Activated CD4-positive, alpha-beta T cell treated with anti-CD3 and anti-CD28 coated beads, Interleukin-2, amount 10 ng/mL, durations not matched to agents 7 days and 5 days (primary cell): ENCODE results near the gene GNAI3. TPM values are rescaled to one million over a fixed set of nuclear protein-coding genes. Genes with fewer than 3 reads are reported as not detected.

Source experiments
- CTCF ChIA-PET: fragments of 350-600 bp; sonication (Branson Sonifier 250); formaldehyde crosslinking; loops from one replicate; lab custom pipeline; 2021; ENCODE audit warnings: antibody characterized with exemption; lab: Charles Lee
- POLR2A ChIA-PET: fragments of 350-600 bp; sonication (Branson Sonifier 250); formaldehyde crosslinking; loops from one replicate; lab custom pipeline; 2021; ENCODE audit warnings: antibody characterized with exemption; lab: Charles Lee
- DNase-seq: peaks from one replicate; pipeline ENCODE4 v3.0.0-alpha.2; 2020
- H3K27ac Mint-ChIP-seq: one replicate; pipeline ENCODE4 v1.8.0; 2021; ENCODE audit warnings: mild to moderate bottlenecking, moderate library complexity, mixed read lengths
- H3K27me3 Mint-ChIP-seq: one replicate; pipeline ENCODE4 v1.8.0; 2021; ENCODE audit warnings: mixed read lengths
- H3K36me3 Mint-ChIP-seq: one replicate; pipeline ENCODE4 v1.8.0; 2021; ENCODE audit warnings: low read depth, mixed read lengths
- H3K4me1 Mint-ChIP-seq: one replicate; pipeline ENCODE4 v1.8.0; 2021; ENCODE audit warnings: mixed read lengths
- H3K4me3 Mint-ChIP-seq: one replicate; pipeline ENCODE4 v1.8.0; 2021; ENCODE audit warnings: mild to moderate bottlenecking, moderate library complexity, mixed read lengths
- H3K9me3 Mint-ChIP-seq: one replicate; pipeline ENCODE4 v1.8.0; 2021; ENCODE audit warnings: mixed read lengths
- total RNA-seq, 2 experiments: library from RNA; stranded (reverse); gene quantifications; one replicate each; pipeline ENCODE4 v1.2.3, GENCODE V29; 2021

The GNAI3 gene
- total RNA-seq = 1 to 10 TPM; 8.8 to 9.7 TPM

GRCh38 chr1:109548321-109549267, at the start of gene GNAI3:
GNAI3 (plus strand) TSS chr1:109548615; CDS start chr1:109548721, 106 bp downstream.
- peaks cover 49% of the 10 kb centered on the region for H3K4me1 Mint-ChIP-seq
- CTCF ChIA-PET = interaction anchor here (1.1 to 3.1 kb wide), 12 partner anchors 9 to 463 kb away, joined by 3 to 19 read pairs (median 6); partner anchors contain the start of genes AHCYL1 and GPR61
- DNase-seq = peak; percentile 98
- H3K36me3 Mint-ChIP-seq = peaks cover 10% of the 10 kb centered on the region
- no peaks in the 10 kb centered on the region for H3K27me3 Mint-ChIP-seq
- peak within 1 kb of the TSS; percentile 98 for H3K27ac Mint-ChIP-seq
- POLR2A ChIA-PET = interaction anchor here (0.8 to 1.1 kb wide), 2 partner anchors 71 to 72 kb away, joined by 3 to 4 read pairs; partner anchors contain the start of genes AMPD2 and GNAT2
- H3K4me3 Mint-ChIP-seq = peak within 1 kb of the TSS; percentile 96
- no peaks in the 10 kb centered on the region for H3K9me3 Mint-ChIP-seq

GRCh38 chr1:109499081-109499480, 49.3 kb upstream of the GNAI3 start:
- POLR2A ChIA-PET = no interaction called here
- Mint-ChIP-seq H3K27ac (peak overlapping the region; percentile 76), H3K36me3 (peaks cover 69% of the 10 kb centered on the region)

GRCh38 chr1:109499661-109500536, 48.5 kb upstream of the GNAI3 start:
- Mint-ChIP-seq H3K27ac (peak overlapping the region; percentile 97), H3K4me3 (no peak overlapping the region), H3K36me3 (peaks cover 67% of the 10 kb centered on the region), H3K9me3 (no peaks in the 10 kb centered on the region), H3K27me3 (no peaks in the 10 kb centered on the region), H3K4me1 (peaks cover 92% of the 10 kb centered on the region)
- DNase-seq = peak; percentile 73
- CTCF ChIA-PET = interaction anchor here (0.6 to 43.6 kb wide), 3 partner anchors 16 to 122 kb away, joined by 3 to 1139 read pairs (median 4); partner anchors contain the start of genes AMIGO1, ATXN7L2 and GPR61
- POLR2A ChIA-PET = no interaction called here

More at GRCh38 chr1:109499081-109499480, 49.3 kb upstream of the GNAI3 start:
- Mint-ChIP-seq H3K4me1 (peaks cover 91% of the 10 kb centered on the region), H3K4me3 (no peak overlapping the region), H3K27me3 (no peaks in the 10 kb centered on the region), H3K9me3 (no peaks in the 10 kb centered on the region)
- CTCF ChIA-PET = interaction anchor here (0.6 to 43.6 kb wide), 9 partner anchors 15 to 829 kb away, joined by 3 to 1139 read pairs (median 3); partner anchors contain the start of genes AMIGO1, ATXN7L2 and GPR61
- DNase-seq = no peak

GRCh38 chr1:109500941-109501381, 47.5 kb upstream of the GNAI3 start:
- no peaks in the 10 kb centered on the region for H3K27me3 Mint-ChIP-seq
- H3K4me3 Mint-ChIP-seq = peak overlapping the region; percentile 11
- peak overlapping the region; percentile 97 for H3K27ac Mint-ChIP-seq
- ChIA-PET POLR2A (no interaction called here), CTCF (interaction anchor here (43.6 to 46.6 kb wide), 2 partner anchors 2 to 23 kb away, joined by 1139 read pairs; partner anchors contain the start of genes AMIGO1, ATXN7L2, CYB561D1 and GPR61)
- H3K36me3 Mint-ChIP-seq = peaks cover 67% of the 10 kb centered on the region
- H3K9me3 Mint-ChIP-seq = no peaks in the 10 kb centered on the region
- peaks cover 89% of the 10 kb centered on the region for H3K4me1 Mint-ChIP-seq
- DNase-seq = no peak

- ChIA-PET CTCF (interaction anchor here (0.6 to 46.6 kb wide), 3 partner anchors 3 to 123 kb away, joined by 3 to 1139 read pairs (median 1139); partner anchors contain the start of genes AMIGO1, ATXN7L2, CYB561D1 and GPR61), POLR2A (interaction anchor here (1.3 kb wide), 1 partner anchor 30 kb away, joined by 4 read pairs; no protein-coding TSS in a partner anchor)
- peaks cover 89% of the 10 kb centered on the region for H3K4me1 Mint-ChIP-seq
- H3K9me3 Mint-ChIP-seq = no peaks in the 10 kb centered on the region
- DNase-seq = peak; percentile 33
- no peaks in the 10 kb centered on the region for H3K27me3 Mint-ChIP-seq
- peak overlapping the region; percentile 97 for H3K27ac Mint-ChIP-seq
- peaks cover 67% of the 10 kb centered on the region for H3K36me3 Mint-ChIP-seq
- H3K4me3 Mint-ChIP-seq = peak overlapping the region; percentile 76
Observed at GRCh38 chr1:109501644-109502363, 46.6 kb upstream of the GNAI3 start.

GRCh38 chr1:109502364-109502851, 46.0 kb upstream of the GNAI3 start:
- Mint-ChIP-seq H3K4me3 (peak overlapping the region; percentile 76), H3K27ac (peak overlapping the region; percentile 97)

GRCh38 chr1:109503935-109504334, 44.5 kb upstream of the GNAI3 start:
- no peak for DNase-seq
- Mint-ChIP-seq H3K4me1 (peaks cover 85% of the 10 kb centered on the region), H3K9me3 (no peaks in the 10 kb centered on the region), H3K27ac (peak overlapping the region; percentile 86), H3K36me3 (peaks cover 72% of the 10 kb centered on the region), H3K4me3 (peak overlapping the region; percentile 76), H3K27me3 (no peaks in the 10 kb centered on the region)
- POLR2A ChIA-PET = no interaction called here
- CTCF ChIA-PET = interaction anchor here (43.6 to 46.6 kb wide), 2 partner anchors 5 to 20 kb away, joined by 1139 read pairs; partner anchors contain the start of genes AMIGO1, ATXN7L2, CYB561D1 and GPR61

More at GRCh38 chr1:109502364-109502851, 46.0 kb upstream of the GNAI3 start:
- POLR2A ChIA-PET = interaction anchor here (1.3 kb wide), 1 partner anchor 29 kb away, joined by 4 read pairs; no protein-coding TSS in a partner anchor
- Mint-ChIP-seq H3K9me3 (no peaks in the 10 kb centered on the region), H3K36me3 (peaks cover 71% of the 10 kb centered on the region), H3K27me3 (no peaks in the 10 kb centered on the region), H3K4me1 (peaks cover 86% of the 10 kb centered on the region)
- CTCF ChIA-PET = interaction anchor here (0.6 to 46.6 kb wide), 4 partner anchors 3 to 253 kb away, joined by 3 to 1139 read pairs (median 571); partner anchors contain the start of genes AMIGO1, ATXN7L2, CELSR2 and CYB561D1
- peak; percentile 83 for DNase-seq

GRCh38 chr1:109504974-109505373, 43.4 kb upstream of the GNAI3 start:
- peak overlapping the region; percentile 72 for H3K27ac Mint-ChIP-seq
- no peaks in the 10 kb centered on the region for H3K27me3 Mint-ChIP-seq
- DNase-seq = no peak
- CTCF ChIA-PET = interaction anchor here (43.6 to 46.6 kb wide), 2 partner anchors 6 to 19 kb away, joined by 1139 read pairs; partner anchors contain the start of genes AMIGO1, ATXN7L2, CYB561D1 and GPR61
- peaks cover 80% of the 10 kb centered on the region for H3K4me1 Mint-ChIP-seq
- H3K9me3 Mint-ChIP-seq = no peaks in the 10 kb centered on the region
- peaks cover 68% of the 10 kb centered on the region for H3K36me3 Mint-ChIP-seq
- peak overlapping the region; percentile 45 for H3K4me3 Mint-ChIP-seq
- POLR2A ChIA-PET = no interaction called here

GRCh38 chr1:109508001-109508872, 40.2 kb upstream of the GNAI3 start:
- Mint-ChIP-seq H3K27me3 (peaks cover 5% of the 10 kb centered on the region), H3K4me1 (peaks cover 68% of the 10 kb centered on the region), H3K27ac (peak overlapping the region; percentile 69), H3K9me3 (no peaks in the 10 kb centered on the region), H3K4me3 (peak overlapping the region; percentile 84), H3K36me3 (peaks cover 50% of the 10 kb centered on the region)
- CTCF ChIA-PET = interaction anchor here (43.6 to 46.6 kb wide), 2 partner anchors 9 to 16 kb away, joined by 1139 read pairs; partner anchors contain the start of genes AMIGO1, ATXN7L2, CYB561D1 and GPR61
- POLR2A ChIA-PET = no interaction called here
- no peak for DNase-seq

GRCh38 chr1:109508873-109509175, 39.6 kb upstream of the GNAI3 start:
- ChIA-PET CTCF (interaction anchor here (43.6 to 46.6 kb wide), 2 partner anchors 10 to 15 kb away, joined by 1139 read pairs; partner anchors contain the start of genes AMIGO1, ATXN7L2, CYB561D1 and GPR61), POLR2A (no interaction called here)
- DNase-seq = no peak
- peaks cover 5% of the 10 kb centered on the region for H3K27me3 Mint-ChIP-seq
- peak overlapping the region; percentile 84 for H3K27ac Mint-ChIP-seq
- H3K36me3 Mint-ChIP-seq = peaks cover 49% of the 10 kb centered on the region
- peaks cover 63% of the 10 kb centered on the region for H3K4me1 Mint-ChIP-seq
- H3K4me3 Mint-ChIP-seq = peak overlapping the region; percentile 84
- H3K9me3 Mint-ChIP-seq = no peaks in the 10 kb centered on the region
